NCI-H1105 treated with DMSO at 0.1 percent for 48 hours (cell line): ENCODE data around the gene OR4N2.
"Not testable (repeated sequence)": the region's sequence is repeated elsewhere in the genome, so short reads cannot be mapped to it uniquely, and the experiment has no call there.

Experiments used
- DNase-seq: peaks from one replicate; lab custom pipeline; 2025; lab: John Stamatoyannopoulos, UW

OR4N2 gene, protein sequence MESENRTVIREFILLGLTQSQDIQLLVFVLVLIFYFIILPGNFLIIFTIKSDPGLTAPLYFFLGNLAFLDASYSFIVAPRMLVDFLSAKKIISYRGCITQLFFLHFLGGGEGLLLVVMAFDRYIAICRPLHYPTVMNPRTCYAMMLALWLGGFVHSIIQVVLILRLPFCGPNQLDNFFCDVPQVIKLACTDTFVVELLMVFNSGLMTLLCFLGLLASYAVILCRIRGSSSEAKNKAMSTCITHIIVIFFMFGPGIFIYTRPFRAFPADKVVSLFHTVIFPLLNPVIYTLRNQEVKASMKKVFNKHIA

DNA sequence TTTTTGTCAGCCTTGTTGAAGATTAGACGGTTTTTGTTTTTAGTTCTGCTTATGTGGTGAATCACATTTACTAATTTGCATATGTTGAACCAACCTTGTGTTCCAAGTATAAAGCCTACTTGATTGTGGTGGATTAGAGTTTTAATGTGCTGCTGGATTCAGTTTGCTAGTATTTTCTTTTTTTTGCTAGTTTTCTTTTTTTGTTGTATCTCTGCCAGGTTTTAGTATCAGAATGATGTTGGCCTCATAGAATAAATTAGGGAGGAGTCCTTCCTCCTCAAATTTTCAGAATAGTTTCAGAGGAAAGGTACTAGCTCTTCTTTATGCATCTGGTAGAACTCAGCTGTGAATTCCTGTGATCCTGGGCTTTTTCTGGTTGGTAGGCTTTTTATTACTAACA, at the start of gene OR4N2:
TSS of gene OR4N2 (plus strand) at position 301 of the 400 bp plus-strand sequence. CDS start 23,679 bp downstream, outside the sequence.
- not testable (repeated sequence) for DNase-seq

DNA sequence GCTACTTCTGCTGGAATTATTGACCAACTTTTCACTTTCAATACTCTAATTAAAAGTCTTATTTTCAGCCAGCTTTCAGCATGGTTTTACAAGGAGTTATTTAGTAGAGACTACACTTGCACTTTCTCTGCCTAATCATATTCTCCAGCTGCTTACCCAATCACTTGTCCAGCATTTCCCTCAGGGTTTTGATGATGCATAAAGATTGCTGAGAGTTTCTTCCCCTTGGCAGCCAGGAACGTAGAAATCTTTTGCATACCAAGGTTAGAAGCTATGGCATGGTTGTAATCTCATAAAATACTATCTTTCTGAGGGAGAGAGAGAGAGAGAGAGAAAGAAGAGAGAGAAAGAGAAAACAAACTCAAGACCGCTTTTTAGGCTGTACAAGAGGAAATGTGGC, 49.4 kb upstream of the OR4N2 start:
- no peak for DNase-seq

DNA sequence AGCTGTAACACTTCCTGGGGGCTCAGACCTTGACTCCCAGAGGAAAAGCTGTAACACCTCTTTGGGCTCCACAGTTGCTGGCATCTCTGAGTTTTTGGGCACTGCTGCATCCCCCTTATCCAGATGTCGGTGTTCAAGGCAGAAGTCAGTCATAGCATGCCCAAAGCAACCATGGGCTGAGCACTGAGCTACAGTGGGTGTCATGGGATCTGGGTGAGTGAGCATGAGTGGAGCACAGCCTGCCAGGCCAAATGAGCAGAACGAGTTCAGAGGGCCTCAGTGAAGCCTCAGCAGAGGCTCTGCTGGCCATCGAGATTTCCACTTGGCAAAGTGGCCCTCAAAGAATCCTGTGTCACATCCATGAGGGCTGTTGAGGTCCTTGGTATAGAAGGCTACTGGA, 32.1 kb upstream of the OR4N2 start:
- not testable (repeated sequence) for DNase-seq

DNA sequence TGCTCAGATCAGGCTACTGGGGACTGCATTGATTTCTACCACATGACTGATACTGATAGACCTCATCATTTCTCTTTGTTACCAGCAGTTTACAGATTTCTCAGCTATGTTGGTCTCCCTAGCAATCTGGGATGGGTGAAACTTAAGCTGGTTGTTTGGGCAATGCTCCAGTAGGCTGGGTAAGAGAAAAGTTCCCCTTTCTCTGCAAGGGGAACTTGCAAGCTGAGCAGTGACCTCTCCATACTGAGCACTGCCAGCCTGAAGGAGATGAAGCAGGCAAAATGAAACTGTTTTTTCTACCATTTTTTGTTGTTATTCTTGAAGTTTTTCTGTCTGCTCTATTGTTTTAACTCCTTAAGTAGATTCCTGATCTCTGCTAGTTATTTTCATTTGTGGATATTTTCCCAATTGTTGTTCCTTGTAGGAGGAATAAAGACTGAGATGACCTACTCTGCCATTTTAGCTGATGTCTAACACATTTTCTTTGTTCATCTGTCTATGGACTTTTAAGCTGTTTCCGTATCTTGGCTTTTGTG, 31.6 kb upstream of the OR4N2 start:
- no peak for DNase-seq

DNA sequence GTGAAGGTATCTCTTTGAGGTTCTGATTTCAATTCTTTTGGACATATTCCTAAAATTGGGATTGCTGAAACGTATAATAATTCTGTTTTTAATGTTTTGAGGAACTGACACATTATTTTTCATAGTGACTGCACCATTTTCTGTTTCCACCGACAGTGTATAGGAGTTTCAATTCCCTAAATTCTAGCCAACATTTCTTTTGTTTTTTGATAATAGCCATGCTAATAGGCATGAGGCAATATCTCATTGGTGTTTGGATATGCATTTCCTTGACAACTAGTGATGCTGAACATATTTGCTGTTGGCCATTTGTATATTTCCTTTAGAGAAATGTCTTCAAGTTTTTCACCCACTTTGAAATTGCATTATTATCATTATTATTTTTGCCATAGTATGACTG, 31.1 kb upstream of the OR4N2 start:
- not testable (repeated sequence) for DNase-seq

DNA sequence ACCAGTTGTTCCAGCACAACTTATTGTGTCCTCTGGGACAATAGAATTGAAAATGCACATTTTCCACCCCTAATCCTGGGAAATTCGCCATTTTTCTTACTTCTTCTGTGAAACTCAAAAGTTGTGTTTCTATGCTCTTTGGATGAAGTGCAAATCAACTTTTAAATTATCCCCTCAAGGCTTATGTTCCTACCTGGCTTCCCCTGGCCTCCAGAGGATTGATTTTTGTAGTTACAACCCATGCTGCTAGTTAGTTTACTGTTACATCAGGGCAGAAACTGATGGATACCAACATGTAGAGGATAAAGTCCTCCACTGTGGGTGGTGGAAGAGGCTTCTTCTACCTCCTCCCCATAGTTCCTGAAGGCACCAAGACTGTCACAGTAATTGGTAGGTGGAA, 30.4 kb upstream of the OR4N2 start, which contains the start of gene OR4M1:
TSS of gene OR4M1 (plus strand) at position 301 of the 400 bp plus-strand sequence. CDS start 6,819 bp downstream, outside the sequence.
- DNase-seq, result not testable (repeated sequence)

DNA sequence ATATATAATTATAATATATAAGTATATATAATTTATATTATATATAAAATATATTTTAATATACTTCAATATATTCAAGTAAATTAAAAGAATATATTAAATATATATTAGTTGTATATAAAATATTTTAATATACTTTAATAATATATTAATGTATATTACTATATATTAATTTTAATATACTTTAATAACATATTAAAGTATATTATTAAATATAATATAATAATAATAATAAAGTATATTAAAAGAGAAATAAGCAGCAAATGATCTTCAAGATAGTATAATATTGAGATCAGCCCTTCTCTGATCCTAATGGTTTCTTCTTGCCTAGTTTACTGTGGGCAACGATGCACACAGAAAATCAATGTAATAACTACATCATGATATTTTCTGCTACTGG, 28.0 kb upstream of the OR4N2 start:
- DNase-seq, result no peak

DNA sequence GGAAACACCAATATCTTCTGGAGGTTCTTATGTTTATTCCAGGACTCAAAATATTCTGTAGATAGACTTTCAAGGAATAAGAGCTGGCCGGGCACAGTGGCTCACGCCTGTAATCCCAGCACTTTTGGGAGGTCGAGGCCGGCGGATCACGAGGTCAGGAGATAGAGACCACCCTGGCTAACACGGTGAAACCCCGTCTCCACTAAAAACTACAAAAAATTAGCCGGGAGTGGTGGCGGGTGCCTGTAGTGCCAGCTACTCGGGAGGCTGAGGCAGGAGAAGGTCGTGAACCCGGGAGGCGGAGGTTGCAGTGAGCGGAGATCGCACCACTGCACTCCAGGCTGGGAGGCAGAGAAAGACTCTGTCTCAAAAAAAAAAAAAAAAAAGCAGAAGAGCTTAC, 17.7 kb upstream of the OR4N2 start:
- DNase-seq, result not testable (repeated sequence)

DNA sequence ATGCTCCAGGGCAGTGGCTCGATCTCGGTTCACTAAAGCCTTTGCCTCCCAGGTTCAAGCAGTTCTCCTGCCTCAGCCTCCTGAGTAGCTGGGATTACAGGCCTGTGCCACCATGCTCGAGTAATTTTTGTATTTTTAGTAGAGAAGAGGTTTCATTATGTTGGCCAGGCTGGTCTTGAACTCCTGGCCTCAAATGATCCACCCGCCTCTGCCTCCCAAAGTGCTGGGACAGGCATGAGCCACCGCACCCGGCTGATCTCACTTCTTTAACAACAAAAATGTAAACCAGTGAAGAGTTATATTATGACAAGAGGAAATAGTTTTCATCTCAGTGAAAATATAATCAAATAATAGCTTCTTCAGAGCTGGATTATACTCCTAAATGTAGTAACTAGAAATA, 16.3 kb upstream of the OR4N2 start:
- DNase-seq, result not testable (repeated sequence)

DNA sequence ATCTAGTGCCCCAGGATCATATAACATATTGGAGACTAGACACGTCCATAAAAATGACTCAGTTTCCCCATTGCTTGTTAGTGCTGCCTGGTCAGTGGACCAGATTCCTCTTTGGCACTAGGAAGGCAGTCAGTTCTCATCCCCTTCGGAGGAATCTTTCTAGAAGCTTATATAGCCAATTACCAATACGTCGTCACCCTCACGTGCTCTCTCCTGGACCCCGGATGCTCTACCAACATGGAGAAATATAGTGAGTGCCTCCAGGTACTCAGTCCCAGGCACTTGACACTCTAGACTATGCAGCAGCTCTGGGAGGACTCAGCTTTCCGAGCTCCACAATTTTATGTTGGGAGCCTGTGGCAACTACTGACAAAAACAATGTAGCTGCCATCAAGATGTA, 15.4 kb upstream of the OR4N2 start:
- not testable (repeated sequence) for DNase-seq

DNA sequence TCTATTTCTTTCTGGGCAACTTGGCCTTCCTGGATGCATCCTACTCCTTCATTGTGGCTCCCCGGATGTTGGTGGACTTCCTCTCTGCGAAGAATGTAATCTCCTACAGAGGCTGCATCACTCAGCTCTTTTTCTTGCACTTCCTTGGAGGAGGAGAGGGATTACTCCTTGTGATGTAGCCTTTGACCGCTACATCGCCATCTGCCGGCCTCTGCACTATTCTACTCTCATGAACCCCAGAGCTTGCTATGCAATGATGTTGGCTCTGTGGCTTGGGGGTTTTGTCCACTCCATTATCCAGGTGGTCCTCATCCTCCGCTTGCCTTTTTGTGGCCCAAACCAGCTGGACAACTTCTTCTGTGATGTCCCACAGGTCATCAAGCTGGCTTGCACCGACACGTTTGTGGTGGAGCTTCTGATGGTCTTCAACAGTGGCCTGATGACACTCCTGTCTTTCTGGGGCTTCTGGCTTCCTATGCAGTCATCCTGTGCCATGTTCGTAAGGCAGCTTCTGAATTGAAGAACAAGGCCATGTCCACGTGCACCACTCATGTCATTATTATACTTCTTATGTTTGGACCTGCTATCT, 7.0 kb upstream of the OR4N2 start:
- DNase-seq, result not testable (repeated sequence)

DNA sequence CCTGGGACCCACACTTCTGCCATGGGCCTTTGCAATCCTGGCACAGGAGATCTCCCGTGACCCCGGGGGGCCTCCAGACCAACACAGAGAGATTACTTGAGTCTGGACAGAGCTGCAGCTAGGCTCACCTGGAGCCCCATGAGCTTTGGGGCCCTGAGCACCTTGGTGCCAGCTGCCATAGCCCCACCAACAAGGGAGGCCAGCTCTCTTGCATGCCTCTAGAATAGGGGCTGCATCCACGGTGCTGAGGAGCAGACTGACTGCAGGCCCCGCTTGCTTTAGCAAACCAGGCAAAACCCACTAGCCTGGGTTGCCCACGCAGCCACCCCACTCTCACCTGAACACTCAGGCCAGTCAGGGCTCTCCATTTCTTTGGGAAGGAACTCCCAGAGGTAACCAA, 3.7 kb upstream of the OR4N2 start:
- DNase-seq, result no peak

DNA sequence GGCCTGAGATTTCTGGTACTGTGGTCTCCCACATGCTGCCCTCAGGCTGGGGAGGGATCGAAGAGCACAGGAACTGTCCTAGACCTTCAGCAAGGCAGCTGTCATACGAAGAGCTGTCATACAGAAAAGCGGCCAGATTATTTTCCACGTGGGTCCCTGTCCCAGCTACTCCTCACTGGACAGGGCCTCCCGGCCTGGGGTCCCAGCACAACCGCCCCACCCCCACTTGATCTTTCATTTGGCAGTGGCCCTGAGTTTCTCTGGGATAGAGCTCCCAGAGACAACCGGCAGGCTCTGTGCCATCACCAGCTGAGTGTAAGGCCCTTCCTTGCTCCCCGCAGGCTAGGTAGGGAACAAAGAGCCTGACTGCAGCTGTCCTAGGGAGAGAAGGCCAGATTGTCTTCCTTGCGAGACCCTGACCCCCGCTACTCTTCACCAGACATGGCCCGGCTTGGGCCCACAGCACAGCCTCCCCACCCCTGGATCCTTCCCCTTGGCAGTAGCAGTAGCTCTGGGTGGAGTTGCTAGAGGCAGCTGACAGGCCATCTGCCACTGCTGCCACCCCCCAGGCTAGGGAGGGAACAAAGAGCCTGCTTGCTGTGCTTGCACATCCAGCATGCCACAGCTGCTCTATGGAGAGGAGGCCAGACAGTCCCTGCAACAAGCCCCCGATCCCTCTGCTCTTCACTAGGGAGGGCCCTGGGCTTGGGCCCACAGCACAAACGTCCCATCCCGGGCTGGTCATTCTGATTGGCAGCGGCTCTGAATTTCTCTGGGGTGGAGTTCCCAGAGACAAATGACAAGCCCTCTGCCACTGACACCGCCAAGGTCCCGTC, 3.1 kb upstream of the OR4N2 start:
- no peak for DNase-seq

DNA sequence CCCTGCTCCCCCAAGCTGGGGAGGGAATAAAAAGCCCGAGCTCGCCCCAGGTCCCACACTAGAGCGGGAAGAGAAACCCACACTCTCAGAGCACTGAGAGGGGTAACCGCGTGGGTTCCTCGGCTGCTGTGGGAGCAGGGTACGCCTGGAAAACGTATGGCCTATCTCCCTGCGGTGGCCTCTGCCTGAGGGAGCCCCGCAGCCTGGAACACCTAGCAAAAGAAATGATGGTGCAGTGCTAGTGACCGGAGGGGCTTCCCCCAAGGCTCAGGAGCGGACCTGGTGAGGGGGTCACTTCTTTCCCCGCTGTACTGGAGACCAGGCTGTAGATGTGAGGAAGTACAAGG, 2.5 kb upstream of the OR4N2 start:
- DNase-seq, result no peak

DNA sequence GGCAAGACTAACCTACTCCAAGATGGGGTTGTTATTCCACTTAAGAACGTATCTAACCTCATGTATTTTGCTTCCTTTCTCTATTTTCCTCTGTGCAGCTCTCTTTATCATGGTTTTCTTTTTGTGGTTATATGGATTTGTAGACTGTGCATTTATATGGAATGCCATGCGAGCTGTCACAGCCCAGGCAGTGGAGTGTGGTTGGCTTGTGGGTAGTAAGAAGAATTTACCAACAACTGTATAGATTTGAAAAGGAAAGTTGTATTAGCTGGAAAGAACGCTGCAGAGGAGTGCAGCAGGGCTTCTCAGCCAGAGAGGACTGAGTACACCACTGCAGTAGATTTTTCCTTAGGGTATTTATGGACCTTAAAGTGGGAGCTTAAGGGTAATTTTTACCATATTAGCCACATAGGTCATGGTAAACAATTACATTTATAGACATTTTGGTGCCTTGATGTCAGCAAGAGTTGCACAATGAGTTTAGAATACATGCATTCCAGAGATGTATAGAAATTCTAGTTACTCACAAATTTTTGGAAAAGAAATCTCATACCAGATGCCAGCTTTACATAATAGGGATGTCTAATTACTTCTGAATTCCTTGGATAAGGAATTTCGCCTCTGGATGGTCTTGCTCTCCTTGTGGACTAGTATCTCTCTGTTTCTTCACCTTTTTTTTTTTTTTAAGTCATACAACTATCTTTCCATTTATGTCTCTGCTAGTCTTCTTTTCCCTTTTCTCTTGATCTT, 9.8 kb downstream of the OR4N2 start:
- not testable (repeated sequence) for DNase-seq

DNA sequence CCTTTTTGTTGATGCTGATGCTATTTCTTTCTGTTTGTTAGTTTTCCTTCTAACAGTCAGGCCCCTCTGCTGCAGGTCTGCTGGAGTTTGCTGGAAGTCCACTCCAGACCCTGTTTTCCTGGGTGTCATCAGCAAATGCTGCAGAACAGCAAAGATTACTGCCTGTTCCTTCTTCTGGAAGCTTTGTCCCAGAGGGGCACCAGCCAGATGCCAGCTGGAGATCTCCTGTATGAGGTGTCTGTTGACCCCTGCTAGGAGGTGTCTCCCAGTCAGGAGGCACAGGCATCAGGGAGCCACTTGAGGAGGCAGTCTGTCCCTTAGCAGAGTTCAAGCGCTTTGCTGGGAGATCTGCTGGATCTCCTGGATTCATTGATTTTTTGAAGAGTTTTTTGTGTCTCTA, 16.3 kb downstream of the OR4N2 start:
- DNase-seq, result not testable (repeated sequence)

DNA sequence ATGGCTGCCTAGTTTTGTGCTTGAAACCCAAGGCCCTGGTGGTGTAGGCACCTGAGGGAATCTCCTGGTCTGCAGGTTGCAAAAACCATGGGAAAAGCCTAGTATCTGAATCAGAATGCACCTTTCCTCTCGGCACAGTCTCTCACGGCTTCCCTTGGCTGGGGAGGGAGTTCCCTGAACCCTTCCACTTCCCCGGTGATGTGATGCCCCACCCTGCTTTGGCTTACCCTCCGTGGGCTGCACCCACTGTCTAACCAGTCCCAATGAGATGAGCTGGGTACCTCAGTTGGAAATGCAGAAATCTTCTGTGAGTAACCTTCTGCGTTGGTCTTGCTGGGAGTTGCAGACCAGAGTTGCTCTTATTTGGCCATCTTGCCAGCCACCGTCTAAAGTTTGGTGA, 17.4 kb downstream of the OR4N2 start:
- DNase-seq, result not testable (repeated sequence)

DNA sequence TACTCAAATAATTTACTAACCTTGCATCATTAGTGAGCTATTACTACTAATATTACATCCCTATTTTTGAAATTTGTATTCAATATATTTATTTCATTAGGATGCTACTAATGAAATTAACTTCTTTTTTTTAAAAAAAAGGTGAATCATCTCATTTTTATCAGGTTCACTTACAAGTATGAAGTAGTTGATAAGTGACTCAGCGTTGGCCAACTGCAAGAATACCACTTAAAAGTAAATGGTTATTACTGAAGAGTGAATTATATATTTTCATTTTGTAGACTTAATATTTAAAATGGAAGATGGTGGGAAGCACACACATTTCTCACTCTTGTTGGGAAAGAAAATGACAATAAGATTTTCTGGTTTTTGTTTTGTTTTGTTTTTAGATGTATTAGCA, 19.6 kb downstream of the OR4N2 start:
- DNase-seq, result no peak

DNA sequence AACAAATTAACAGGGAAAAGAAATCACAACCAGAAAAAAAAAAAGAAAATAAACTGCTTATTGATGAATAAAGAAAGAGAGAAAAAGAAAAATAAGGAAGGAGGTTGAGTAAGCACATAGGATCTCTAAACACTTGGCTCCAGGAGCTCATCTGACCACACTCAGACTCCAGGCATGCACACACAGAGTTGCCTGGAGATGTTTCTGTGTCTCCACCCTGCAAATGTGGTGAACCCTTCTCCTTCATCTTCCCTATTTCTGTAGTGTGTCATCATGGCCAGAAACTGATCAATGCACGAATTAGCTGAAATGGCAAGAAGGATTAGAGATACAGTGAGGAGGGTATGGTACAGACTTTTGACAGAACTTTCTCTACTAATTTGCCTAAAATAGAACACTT, 20.2 kb downstream of the OR4N2 start:
- DNase-seq, result no peak

DNA sequence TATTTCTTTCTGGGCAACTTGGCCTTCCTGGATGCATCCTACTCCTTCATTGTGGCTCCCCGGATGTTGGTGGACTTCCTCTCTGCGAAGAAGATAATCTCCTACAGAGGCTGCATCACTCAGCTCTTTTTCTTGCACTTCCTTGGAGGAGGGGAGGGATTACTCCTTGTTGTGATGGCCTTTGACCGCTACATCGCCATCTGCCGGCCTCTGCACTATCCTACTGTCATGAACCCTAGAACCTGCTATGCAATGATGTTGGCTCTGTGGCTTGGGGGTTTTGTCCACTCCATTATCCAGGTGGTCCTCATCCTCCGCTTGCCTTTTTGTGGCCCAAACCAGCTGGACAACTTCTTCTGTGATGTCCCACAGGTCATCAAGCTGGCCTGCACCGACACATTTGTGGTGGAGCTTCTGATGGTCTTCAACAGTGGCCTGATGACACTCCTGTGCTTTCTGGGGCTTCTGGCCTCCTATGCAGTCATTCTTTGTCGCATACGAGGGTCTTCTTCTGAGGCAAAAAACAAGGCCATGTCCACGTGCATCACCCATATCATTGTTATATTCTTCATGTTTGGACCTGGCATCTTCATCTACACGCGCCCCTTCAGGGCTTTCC, 24.2 kb downstream of the OR4N2 start:
- not testable (repeated sequence) for DNase-seq

DNA sequence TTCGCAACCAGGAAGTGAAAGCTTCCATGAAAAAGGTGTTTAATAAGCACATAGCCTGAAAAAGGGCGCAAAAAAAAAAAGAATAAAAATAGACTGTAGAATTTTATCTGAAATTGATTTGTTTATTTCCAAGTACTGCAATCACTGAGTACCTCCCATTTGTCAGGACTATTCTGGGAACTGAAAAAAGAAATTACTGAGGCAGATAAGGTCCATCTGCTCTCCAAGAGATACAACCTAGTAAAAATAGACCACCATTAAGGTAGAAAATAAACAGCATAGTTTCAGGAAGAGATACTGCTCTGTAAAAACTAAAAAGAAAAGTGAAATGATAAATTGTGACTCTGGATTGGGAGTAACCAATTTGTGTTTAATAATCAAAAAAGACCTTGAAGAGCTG, 24.7 kb downstream of the OR4N2 start:
- no peak for DNase-seq
